ENCODE results near the gene ZNF281.
"Not testable (repeated sequence)": the region's sequence is repeated elsewhere in the genome, so short reads cannot be mapped to it uniquely, and the experiment has no call there.

The ZNF281 gene

DNA sequence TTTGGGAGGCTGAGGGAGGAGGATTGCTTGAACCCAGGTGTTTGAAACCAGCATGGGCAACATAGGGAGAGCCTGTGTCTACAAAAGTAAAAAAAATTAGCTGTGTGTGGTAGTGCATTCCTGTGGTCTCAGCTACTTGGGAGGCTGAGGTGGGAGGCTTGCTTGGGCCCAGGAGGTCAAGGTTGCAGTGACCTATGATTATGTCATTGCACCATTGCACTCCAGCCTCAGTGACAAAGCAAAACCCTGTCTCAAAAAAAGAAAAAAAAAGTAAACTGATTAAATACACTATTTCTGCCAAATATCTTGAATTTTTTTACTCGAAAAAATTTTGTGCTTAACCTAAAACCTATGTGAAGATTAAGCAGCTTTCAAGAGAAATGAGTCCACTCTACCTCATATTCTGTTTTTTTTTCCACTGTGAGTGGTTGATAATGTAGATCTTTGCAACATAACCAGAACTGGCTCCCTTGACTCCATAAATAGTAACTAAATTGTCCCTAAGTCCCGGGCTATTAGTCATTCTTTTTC is 19.4 kb upstream of the ZNF281 start:
- FAIRE-seq = no peak

DNA sequence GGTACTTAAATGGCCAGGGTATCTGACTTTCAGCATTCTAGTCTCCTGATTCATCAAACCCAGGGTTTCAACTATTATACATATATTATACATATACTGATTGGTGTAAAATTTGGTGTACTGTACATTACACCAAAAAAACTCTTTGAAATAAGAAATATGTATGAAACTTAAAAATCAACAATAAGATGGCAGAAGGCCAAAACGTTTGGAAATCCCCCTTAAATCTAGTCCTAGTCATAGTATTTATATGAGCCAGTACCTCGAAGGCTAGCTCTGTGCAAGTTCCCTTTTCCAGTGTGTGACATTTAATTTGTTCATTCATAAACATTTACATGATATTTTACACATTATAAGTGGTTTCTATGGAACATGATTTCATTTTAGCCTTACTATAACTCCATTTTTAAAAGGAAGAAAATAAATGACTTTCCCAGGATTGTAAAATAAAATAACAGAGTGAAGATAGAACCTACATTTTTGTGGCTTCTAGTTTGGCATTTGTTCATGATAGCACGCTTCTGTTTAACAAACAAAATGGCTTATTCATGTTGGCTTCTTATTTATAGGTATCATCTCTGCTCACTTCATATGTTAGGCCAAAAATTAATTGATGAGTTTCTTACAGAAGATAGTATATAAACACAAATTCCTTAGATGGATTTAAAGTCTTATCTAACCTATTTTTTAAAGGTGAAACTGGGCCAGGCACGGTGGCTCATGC is 18.8 kb upstream of the ZNF281 start:
- FAIRE-seq = no peak

DNA sequence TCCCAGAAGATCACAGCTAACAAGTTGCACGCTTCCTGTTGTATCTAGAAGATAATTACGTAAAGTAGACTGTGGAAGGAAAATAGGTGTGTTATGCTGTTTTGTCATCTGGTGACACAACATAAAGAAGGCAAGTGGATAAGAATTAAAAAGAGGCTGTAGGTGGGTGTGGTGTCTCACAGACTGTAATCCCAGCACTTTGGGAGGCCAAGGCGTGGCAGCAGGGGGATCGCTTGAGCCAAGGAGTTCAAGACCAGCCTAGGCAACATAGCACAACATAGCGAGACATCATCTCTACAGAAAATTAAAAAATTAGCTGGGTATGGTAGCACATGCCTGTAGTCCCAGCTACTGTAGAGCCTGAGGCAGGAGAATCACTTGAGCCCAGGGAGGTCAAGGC is 17.9 kb upstream of the ZNF281 start:
- no peak for FAIRE-seq

DNA sequence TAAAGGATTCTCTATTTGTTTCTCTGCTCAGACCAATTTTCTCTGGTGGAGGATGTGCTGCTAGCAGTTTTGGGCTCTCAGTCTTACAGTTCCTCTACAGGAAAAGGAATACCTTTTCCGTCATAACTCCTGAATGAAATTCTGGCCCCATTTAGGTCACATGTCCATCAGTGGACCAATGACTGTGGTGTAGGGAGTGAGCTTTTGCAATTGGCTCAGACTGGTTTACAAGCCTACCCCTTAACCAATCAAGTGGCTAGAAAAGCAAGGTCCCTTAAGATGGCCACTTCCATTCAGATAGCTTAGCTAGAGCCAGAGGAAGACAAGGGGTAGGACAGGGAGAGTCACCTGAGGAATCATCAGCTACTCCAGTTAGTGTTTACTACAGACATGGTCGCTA is 16.4 kb upstream of the ZNF281 start:
- FAIRE-seq = no peak

DNA sequence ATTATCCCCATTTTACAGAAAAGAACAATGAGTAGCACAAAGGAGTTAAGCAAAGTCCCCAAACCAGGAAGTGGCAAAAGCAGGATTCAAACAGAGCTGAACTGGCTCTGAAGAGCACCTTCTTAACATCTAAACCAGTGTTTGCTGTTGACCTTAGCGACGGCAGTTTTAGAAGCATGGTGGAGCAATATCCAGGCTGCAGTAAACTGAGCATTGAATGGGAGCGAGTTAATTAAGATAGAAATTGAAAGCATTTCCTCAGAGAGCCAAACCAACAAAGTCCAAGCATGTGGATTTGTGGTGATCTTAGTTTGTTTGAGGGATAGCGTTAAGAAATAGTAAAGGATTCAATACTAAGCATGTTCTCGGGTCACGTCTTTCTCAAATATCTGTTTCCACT is 13.4 kb upstream of the ZNF281 start:
- FAIRE-seq = no peak

DNA sequence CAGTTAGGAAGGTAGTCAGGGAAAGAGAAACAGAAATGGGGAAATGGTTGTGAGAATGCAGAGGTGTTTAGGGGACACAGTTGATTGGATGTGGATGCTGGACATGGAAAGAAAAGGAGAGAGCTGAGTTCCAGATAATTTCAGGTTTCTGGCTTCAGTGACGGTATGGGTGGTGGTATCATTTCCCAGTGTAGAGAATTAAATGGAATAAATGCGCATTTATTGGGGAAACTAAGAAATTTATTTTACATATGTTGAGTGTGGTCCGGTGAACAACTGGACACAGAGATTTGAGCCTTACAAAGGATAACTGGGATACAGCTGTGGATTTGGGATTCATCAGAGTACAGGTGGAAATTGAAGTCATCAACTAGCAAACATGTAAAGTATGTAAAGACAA is 12.4 kb upstream of the ZNF281 start:
- FAIRE-seq = no peak

DNA sequence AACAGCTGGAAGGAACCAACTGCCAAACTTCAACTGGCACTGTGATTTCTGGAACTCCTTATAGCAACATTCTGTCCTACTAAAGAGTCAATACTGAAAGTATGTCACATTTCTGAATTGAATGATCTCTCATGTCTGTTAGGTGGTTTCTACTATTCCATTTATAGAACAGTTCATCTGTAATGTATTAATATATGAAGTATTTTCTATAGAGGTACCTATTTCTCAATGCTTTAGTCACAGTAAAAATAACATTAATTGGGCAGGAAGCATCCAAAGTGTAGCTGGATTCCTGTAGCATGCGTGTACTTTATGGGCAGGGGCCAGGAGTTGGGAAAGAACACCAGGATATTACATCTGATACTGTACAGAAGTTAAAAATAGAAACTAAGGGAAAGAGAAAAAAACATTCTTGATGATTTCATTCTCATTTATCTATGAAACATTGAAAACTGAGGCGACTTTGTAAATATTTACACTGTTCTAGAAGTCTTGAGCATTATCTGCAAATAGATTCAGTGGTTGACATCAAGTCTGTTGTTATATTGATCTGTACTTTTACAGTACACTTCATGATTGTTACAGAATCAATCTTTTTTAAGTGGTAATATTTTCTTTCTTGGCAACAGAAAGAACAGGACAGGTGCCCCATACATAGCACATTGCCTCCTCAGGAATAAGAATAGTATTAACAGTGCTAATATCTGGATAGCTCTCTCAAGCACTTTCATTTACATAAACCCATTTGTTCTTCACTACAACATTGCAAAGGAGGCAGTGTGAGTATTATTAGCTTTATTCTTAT is 6.2 kb upstream of the ZNF281 start:
- no peak for FAIRE-seq

DNA sequence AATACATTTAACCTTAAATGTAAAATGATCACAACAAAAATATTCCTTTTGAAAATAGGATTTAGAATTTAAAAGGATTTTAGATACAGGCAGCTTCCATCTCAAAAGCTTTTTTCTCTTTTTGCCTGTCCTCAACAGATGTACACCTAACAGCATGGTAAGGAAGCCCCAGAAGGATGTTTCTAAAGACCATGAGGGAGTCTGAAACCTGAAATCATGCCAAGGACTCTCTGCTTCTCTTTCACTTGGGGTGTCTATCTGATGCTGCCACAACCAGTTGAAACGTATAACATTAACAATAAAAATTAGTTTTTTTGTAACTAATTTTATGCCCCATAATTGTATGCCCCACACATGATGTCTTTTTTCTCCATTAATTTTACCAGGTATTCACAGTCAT is 5.4 kb upstream of the ZNF281 start:
- FAIRE-seq = no peak

DNA sequence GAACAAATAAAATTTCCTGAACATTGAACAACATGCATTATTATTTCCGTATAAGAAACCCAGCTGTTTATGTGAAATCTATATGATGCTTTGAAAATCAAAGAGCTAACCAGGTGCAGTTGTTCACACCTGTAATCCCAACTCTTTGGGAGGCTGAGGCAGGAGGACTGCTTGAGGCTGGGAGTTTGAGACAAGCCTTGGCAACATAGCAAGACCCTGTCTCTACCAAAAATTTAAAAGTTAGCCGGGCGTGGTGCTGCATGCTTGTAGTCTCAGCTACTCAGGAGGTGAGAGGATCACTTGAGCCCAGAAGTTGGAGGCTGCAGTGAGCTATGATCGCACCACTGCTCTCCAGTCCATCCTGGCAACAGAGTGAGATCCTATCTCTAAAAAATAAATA is 4.8 kb upstream of the ZNF281 start:
- no peak for FAIRE-seq

DNA sequence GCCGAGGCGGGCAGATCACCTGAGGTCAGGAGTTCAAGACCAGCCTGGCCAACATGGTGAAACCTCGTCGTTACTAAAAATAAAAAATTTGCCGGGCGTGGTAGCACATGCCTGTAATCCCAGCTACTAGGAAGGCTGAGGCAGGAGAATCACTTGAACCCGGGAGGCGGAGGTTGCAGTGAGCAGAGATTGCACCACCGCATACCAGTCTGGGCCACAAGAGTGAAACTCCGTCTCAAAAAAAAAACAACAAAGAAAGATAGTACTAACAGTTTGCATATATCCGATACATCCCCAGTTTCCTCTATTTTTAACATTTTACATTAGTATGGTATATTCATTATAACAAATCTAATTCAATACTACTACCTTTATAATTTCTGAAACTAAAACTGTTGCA is 3.9 kb upstream of the ZNF281 start:
- not testable (repeated sequence) for FAIRE-seq

DNA sequence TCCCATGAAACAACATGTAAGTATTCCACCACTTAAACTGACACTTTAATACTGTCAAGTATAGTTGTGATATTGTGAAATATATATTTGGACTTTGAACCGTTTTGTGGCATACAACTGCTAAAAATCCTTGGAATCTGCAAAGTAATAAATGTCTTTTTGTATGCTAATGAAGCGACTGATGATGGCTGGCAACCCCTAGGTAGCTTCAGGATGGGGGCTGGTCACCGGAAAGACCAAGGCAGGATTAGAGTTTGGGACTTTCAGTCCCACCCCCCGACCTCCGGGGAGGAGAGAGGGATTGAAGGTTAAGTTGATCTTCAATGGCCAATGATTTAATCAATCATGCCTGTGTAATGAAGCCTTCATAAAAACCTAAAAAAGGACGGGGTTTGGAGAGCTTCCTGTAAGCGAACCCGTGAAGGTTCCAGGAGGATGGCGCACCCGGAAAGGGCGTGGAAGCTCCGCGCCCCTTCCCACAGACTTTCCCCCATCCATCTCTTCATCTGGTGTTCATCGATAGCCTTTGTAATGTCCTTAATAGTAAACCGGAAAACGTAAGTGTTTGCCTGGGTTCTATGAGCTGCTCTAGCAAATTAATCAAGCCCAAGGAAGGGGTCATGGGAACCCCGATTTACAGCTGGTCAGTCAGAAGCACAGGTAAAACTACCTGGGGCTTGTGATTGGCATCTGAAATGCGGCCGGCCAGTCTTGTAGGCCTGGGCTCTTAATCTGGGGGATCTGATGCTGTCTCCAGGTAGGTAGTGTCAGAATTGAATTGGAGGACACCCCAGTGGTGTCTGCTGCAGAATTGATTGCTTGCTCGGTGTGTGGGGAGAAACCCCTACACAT is 1.8 kb upstream of the ZNF281 start:
- FAIRE-seq = no peak

DNA sequence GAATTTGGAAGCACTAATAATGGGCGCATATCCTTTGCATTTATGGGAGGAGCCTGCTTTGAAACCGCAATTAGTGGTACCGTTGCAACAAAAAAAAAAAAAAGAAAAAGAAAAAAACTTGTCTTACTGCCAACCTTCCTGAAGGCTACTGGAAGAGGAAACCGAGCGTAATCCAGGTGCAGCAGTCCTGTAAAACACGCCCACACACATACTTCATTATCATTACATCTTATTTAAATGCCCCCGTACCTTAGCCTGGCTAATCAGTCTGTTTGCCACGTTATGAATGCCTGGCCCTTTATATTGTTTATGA is 686 bp upstream of the ZNF281 start:
- FAIRE-seq = no peak

DNA sequence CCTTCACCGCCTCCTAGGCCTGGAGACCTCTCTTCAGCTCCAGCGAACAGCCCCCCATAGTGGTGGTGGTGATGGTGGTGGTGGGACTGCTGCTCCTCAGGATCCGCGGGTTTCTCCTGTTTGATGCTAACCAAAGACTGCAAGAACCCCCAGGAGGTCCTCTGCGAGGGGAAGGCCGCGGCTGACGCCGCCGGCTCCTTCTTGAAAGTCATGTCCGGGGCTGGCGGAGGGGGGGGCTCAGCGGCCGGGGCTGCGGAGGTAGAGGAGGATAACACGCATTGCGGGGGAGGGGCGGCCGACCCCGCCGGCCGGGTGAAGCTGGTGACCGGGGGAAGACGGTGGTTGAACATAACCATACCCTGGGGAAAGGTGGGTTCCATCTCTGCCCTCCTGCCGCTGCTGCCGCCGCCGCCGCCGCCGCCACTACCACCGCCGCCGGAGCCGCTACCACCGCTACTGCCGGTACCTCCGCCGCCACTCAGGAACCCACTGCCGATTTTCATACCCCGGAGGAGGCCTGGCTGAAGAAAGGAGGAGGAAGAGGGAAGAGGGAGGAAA is 554 bp downstream of the ZNF281 start:
- no peak for FAIRE-seq

DNA sequence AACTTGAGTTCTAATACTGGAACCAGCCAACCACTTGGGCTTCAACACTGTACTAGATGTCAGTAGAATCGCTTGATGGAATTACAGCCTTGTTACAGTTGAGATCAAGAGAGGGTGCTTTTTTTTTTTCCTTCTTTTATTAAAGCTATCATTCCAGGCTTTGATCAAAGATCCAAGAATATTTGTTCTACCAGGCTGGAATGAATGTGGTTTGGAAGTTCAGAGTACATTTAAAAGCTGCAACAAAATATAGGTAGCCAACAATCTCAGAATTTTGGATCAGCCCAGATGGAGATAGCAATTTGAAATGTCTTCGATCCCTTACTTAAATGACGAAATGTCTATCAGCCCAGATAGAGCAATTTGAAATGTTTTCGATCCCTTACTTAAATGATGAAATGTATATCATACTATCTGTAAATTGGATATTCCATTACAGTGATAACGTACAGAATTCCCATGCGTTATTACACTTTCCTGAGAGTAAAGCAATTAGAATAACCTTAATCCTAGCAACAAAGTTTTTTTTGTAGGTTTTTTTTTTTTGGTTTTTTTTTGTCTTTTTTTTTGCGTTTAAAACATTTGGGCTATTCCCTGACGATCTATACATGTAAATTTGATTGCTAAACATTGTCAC is 3.6 kb downstream of the ZNF281 start:
- FAIRE-seq = no peak

DNA sequence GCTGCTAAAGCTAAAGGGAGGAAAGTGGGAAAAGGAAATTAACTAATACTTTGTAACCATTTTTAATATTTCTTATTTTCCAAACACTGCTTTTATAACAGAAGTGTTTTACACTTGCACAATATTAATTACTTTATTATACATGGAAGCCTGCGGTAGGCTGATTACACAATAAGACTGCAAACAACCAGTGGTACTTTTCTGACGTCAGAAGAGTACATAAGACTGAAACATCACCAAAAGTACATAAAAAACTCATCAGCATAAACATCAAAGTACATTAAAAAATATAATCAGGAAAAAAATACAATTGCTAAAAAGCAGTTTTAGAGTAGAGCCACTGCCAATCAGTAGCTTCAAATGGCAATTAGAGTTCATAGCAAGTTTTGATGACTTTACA is 4.6 kb downstream of the ZNF281 start:
- no peak for FAIRE-seq

DNA sequence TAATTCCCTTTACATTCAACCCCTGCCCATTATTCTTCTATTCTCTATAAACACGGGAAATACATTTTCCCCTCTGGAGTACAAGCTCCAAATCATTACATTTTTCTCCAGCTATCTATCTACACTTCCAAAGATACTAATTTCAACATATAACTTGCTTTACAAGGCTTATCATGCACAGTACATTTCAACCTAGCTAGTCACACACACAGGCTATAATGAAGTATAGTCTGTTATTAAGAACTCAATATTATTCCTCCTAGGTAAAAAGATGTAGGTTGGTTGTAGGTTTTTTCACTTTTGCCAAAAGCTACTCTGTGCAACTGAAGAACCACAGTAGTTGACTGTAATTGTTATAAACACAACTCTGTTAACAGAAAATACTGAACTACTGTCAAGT is 8.1 kb downstream of the ZNF281 start:
- no peak for FAIRE-seq

DNA sequence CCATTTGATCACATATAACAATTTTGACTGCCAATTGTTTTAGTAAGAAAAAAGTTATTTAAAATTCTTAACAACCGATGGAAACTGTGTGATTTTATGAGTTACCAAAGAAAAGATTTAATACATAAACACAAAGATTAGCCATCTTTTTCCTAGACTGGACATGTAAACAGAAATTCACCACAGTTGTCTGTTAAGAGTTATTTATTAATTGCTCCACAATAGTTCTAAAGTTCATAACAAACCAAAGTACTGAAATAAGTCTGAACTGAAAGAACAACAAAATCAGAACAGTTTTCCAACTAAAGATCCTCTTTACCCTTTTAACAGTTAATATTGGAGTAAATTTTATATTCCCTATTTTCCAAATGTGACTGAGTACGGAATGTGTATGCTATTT is 8.6 kb downstream of the ZNF281 start:
- FAIRE-seq = peak; percentile 29

DNA sequence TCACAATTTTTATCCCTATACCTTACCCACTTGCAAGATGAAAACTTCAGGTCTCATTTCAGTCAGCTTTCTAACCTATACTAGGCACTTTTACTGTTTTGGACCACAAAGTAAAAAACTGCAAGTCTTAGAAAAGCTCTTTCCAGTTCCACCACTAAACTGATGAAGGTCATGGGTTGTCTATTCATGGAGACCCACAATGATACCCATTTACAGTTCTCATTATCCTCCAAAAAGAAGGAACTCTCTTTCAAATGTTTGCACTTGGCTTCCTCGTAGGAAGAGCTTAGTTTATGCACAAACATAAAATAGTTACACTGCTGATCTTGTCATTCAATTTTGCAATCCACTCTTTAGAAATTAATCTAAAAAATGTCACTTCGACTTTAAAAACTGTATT is 9.3 kb downstream of the ZNF281 start:
- no peak for FAIRE-seq

DNA sequence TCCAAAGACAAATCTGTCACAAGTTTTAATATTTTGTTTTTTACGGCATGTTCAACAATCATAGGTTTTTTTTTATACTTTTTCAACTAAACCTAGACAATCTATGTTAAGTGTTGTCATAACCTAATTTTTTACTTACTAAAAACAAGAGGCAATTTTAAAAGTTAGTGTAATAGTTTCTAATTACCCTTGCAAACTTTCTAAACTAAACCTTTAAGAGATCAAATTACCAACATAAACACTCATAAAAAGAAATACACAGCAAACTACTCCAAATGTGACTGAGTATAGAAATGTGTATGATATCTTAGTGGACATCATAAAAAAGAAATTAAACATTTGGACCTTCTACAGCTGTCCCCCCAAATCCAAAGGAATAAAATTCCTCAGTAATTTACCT is 10.0 kb downstream of the ZNF281 start:
- peak; percentile 29 for FAIRE-seq

DNA sequence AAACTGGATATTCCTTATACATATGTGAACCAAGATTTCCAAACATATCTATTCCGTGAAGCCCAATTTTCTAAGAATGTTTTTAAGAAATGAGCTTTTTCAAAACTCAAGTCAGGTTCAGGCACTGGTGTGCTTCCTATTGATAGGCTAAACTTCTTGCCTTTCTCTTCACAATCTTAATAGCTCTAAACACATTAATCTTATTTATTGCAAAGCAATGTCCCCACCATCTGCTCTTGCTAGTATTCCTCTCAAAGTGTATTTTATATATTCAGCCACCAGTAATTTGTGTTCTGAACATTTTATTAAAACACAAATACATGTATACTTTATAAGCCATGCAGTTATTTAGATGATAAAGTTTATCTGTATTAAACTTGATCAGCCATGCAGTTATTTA is 11.5 kb downstream of the ZNF281 start:
- no peak for FAIRE-seq

DNA sequence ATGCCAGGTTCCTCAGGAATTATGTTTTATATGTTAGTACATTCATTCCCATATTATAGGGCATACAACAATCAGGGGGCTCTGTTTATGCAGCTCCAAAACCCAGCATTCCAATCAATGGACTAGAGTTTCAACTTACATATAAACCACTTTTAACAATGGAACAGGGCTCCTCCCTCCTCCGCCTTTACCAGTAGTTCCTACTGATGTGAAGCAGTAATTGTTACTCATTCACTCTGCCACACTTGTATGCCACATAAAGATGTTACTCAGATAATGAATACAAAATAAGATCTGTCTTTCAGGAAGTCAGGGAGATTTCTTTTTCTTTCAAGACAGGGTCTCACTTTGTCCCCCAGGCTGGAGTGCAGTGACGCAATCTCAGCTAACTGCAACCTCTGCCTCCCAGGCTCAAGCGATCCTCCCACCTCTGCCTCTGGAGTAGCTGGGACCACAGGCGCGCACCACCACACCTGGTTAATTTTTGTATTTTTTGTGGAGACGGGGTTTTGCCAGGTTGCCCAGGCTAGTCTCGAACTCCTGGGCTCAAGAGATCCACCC is 17.1 kb downstream of the ZNF281 start:
- FAIRE-seq = no peak

DNA sequence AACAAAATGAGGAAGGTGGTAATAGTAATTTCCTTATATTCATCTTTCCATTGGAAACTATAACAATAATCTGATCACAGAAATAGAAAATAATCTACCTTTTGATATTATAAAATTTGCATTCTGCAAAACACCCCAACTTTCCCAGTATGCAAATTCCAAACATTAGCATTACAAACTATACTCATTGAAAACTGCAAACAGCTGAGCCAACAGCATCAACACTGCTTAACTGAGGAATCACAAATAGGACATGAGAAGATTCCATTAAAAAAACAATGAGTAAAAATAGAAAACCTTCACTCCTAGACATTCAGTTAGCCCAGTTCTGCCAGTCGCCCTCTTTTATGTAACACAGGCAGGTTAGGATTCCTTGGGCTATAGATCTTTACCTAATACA is 18.1 kb downstream of the ZNF281 start:
- no peak for FAIRE-seq
